BLaER1 treated with 17β-estradiol and CSF1 and Interleukin-3, amounts not matched to agents 10 nM and 100 nM (cell line): Measurements from ENCODE around the gene SETD5.

Experiments used
- H3K27ac ChIP-seq, 11 experiments: shearing (Covaris generic); formaldehyde crosslinking; 2 replicates each; pipeline ENCODE4 v1.8.1; 2022
- H3K27me3 ChIP-seq, 11 experiments: shearing (Covaris generic); formaldehyde crosslinking; 2 replicates each; pipeline ENCODE4 v1.8.1; 2022
- H3K36me3 ChIP-seq, 11 experiments: shearing (Covaris generic); formaldehyde crosslinking; 2 replicates each; pipeline ENCODE4 v1.8.1; 2022
- H3K4me1 ChIP-seq, 10 experiments: shearing (Covaris generic); formaldehyde crosslinking; 2 replicates each; pipeline ENCODE4 v1.8.1; 2022
- H3K4me2 ChIP-seq, 11 experiments: shearing (Covaris generic); formaldehyde crosslinking; 2 replicates each; pipeline ENCODE4 v1.8.1; 2022
- H3K4me3 ChIP-seq, 10 experiments: shearing (Covaris generic); formaldehyde crosslinking; 2 replicates each; pipeline ENCODE4 v1.8.1; 2022
- H3K9ac ChIP-seq, 11 experiments: shearing (Covaris generic); formaldehyde crosslinking; 2 replicates each; pipeline ENCODE4 v1.8.1; 2022
- H3K9me3 ChIP-seq, 11 experiments: shearing (Covaris generic); formaldehyde crosslinking; replicated peaks in 1 of 11; 2 replicates each; pipeline ENCODE4 v1.8.1; 2022
- H4K20me1 ChIP-seq, 11 experiments: shearing (Covaris generic); formaldehyde crosslinking; 2 replicates each; pipeline ENCODE4 v1.8.1; 2022
- Cebpa-rat ChIP-seq, 11 experiments: shearing (Covaris generic); IDR thresholded peaks; 2 replicates each; pipeline ENCODE4 v1.8.1; 2022

Gene SETD5

GRCh38 chr3:9514956-9515355, 117.5 kb downstream of the SETD5 start:
- Histone ChIP-seq H3K27me3 (no peaks in the 10 kb centered on the region), H3K4me1 (no peaks in the 10 kb centered on the region), H3K27ac (no peak overlapping the region), H3K9ac (no peak overlapping the region), H3K4me3 (no peak overlapping the region), H3K36me3 (no peaks in the 10 kb centered on the region), H3K9me3 (no peaks in the 10 kb centered on the region), H4K20me1 (no peaks in the 10 kb centered on the region), H3K4me2 (no peak overlapping the region)
- no peak for TF ChIP-seq Cebpa-rat (IDR thresholded peaks at IDR 0.05)

GRCh38 chr3:9525078-9525477, 127.7 kb downstream of the SETD5 start:
- Histone ChIP-seq H4K20me1 (no peaks in the 10 kb centered on the region), H3K4me2 (no peak overlapping the region), H3K9ac (no peak overlapping the region), H3K4me1 (no peaks in the 10 kb centered on the region), H3K27me3 (no peaks in the 10 kb centered on the region), H3K9me3 (0 out of 22 replicates have a peak, but pooled peaks cover 0 to 4% (median 0%) of the 10 kb centered on the region in 11 experiments), H3K4me3 (no peak overlapping the region), H3K27ac (no peak overlapping the region), H3K36me3 (no peaks in the 10 kb centered on the region)
- no peak for TF ChIP-seq Cebpa-rat (IDR thresholded peaks at IDR 0.05)
